ENCODE measurements around the gene KRT4. TPM values are rescaled to one million over a fixed set of nuclear protein-coding genes. Genes with fewer than 3 reads are reported as not detected.

The KRT4 gene
- total and polyA plus RNA-seq, 2 donors (not counting 3 experiments of a cell fraction or from before 2014, with no cell fraction given): not detected

- Histone ChIP-seq H3K79me2 (ENCODE audit: control insufficient read depth, insufficient read depth, low read length) (no peaks in the 10 kb centered on the region), H3K36me3 (ENCODE audit: control insufficient read depth in 2 of 2, extremely low read depth in 1 of 2, insufficient read depth in 2 of 2, low read length in 2 of 2) (no peaks in the 10 kb centered on the region), H3K9me3 (replicated peaks; ENCODE audit: control insufficient read depth, insufficient read depth, low read length) (no peaks in the 10 kb centered on the region), H3K27me3 (ENCODE audit: control insufficient read depth in 2 of 2, insufficient read depth in 2 of 2, low read length in 2 of 2) (no peaks in the 10 kb centered on the region), H3K9me1 (replicated peaks; ENCODE audit: control insufficient read depth, extremely low read depth, insufficient read depth, low read length) (no peaks in the 10 kb centered on the region), H4K20me1 (replicated peaks; ENCODE audit: control insufficient read depth, extremely low read depth, insufficient read depth, low read length) (no peaks in the 10 kb centered on the region), H3K27ac (ENCODE audit: insufficient read depth, low read depth, low read length) (no peak overlapping the region), H3K4me2 (ENCODE audit: insufficient read depth, low read length) (no peak overlapping the region), H2AFZ (ENCODE audit: low read depth, low read length) (no peak overlapping the region), H3K9ac (replicated peaks; ENCODE audit: extremely low read depth, insufficient read depth, low read length) (no peak overlapping the region), H3K4me1 (ENCODE audit: control insufficient read depth, extremely low read depth, insufficient read depth, low read length) (no peaks in the 10 kb centered on the region), H3K4me3 (replicated peaks in 1 of 3; ENCODE audit: insufficient read depth in 1 of 3, low read depth in 1 of 3, low read length in 3 of 3) (no peak overlapping the region)
- DNase-seq (ENCODE audit: low read depth, low spot score) (no peak), FAIRE-seq (no peak)
- POLR2A ChIA-PET: no interaction called here
- BruUV-seq (replicated peaks): no TSS peak
- TF ChIP-seq, protein P1, sequence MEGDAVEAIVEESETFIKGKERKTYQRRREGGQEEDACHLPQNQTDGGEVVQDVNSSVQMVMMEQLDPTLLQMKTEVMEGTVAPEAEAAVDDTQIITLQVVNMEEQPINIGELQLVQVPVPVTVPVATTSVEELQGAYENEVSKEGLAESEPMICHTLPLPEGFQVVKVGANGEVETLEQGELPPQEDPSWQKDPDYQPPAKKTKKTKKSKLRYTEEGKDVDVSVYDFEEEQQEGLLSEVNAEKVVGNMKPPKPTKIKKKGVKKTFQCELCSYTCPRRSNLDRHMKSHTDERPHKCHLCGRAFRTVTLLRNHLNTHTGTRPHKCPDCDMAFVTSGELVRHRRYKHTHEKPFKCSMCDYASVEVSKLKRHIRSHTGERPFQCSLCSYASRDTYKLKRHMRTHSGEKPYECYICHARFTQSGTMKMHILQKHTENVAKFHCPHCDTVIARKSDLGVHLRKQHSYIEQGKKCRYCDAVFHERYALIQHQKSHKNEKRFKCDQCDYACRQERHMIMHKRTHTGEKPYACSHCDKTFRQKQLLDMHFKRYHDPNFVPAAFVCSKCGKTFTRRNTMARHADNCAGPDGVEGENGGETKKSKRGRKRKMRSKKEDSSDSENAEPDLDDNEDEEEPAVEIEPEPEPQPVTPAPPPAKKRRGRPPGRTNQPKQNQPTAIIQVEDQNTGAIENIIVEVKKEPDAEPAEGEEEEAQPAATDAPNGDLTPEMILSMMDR (IDR thresholded peaks at IDR 0.05; ENCODE audit: extremely low read depth in 1 of 2, insufficient read depth in 1 of 2, low read depth in 1 of 2, low read length in 2 of 2): no peak
- no peak for TF ChIP-seq JUN (IDR thresholded peaks at IDR 0.05; ENCODE audit: borderline replicate concordance, insufficient read depth, insufficient read length, low read depth)
- no peak for TF ChIP-seq POLR2AphosphoS5 (IDR thresholded peaks at IDR 0.05; ENCODE audit: insufficient read depth, low read depth, low read length)
- TF ChIP-seq FOS (IDR thresholded peaks at IDR 0.05; ENCODE audit: borderline replicate concordance, insufficient read depth, low read length): no peak
- TF ChIP-seq, protein P2, sequence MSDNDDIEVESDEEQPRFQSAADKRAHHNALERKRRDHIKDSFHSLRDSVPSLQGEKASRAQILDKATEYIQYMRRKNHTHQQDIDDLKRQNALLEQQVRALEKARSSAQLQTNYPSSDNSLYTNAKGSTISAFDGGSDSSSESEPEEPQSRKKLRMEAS (IDR thresholded peaks at IDR 0.05; ENCODE audit: insufficient read depth, insufficient read length): no peak
- no peak for TF ChIP-seq POLR2A (IDR thresholded peaks at IDR 0.05; ENCODE audit: low read depth, low read length)
- no peak for TF ChIP-seq MYC (IDR thresholded peaks at IDR 0.05; ENCODE audit: low read depth, low read length)
- TF ChIP-seq GATA2 (IDR thresholded peaks at IDR 0.05; ENCODE audit: insufficient read depth, insufficient read length, low read depth, low read length): no peak
- no peak for TF ChIP-seq EZH2 (IDR thresholded peaks at IDR 0.05; ENCODE audit: borderline replicate concordance, low read depth, low read length, severe bottlenecking)
- dilution Hi-C loops (cut with MboI; ENCODE audit: extremely low pct_ligation_motif_present, low sequenced_read_pairs): no loop called here
- intact Hi-C loops (cut with micrococcal nuclease): no loop called here
- CTCF ChIA-PET: no interaction called here
Observed at GRCh38 chr12:52812749-52813148, 1.2 kb downstream of the KRT4 start.
